Measurements from ENCODE around the gene BMP2K. TPM values are rescaled to one million over a fixed set of nuclear protein-coding genes. Genes with fewer than 3 reads are reported as not detected.

The BMP2K gene
- total RNA-seq, 1 experiment from 2014 or later: 45.6 TPM

GRCh38 chr4:78734441-78735162 lies 41.5 kb upstream of the BMP2K start:
- Histone ChIP-seq H3K4me3 (ENCODE audit: low read depth, low read length) (no peak overlapping the region), H3K27me3 (replicated peaks; ENCODE audit: control insufficient read depth, insufficient read depth, low read length) (no peaks in the 10 kb centered on the region), H3K36me3 (ENCODE audit: control insufficient read depth, insufficient read depth, low read length) (no peaks in the 10 kb centered on the region), H3K4me1 (peaks cover 5% of the 10 kb centered on the region; the same call in 1 of the 2 replicates), H3K9me3 (no peaks in the 10 kb centered on the region)
- no peak for DNase-seq
- no peak overlapping the region for H3K4me3 Mint-ChIP-seq (ENCODE audit: unreplicated experiment)
- TF ChIP-seq CTCF (IDR thresholded peaks at IDR 0.05; ENCODE audit: insufficient read depth in 1 of 2, low read depth in 1 of 2, low read length in 1 of 2, severe bottlenecking in 1 of 2, unreplicated experiment in 1 of 2): no peak
- BruUV-seq (replicated peaks): no TSS peak
- H3K36me3 Mint-ChIP-seq (ENCODE audit: insufficient read depth, unreplicated experiment): no peaks in the 10 kb centered on the region
- POLR2A ChIA-PET: no interaction called here
- no peaks in the 10 kb centered on the region for H3K4me1 Mint-ChIP-seq (ENCODE audit: low read depth, unreplicated experiment)
- no peaks in the 10 kb centered on the region for H3K9me3 Mint-ChIP-seq (ENCODE audit: unreplicated experiment)
- CTCF ChIA-PET: no interaction called here
- no peak overlapping the region for H3K27ac Mint-ChIP-seq (ENCODE audit: unreplicated experiment)
- no peaks in the 10 kb centered on the region for H3K27me3 Mint-ChIP-seq (ENCODE audit: insufficient read depth, unreplicated experiment)
- intact Hi-C loops (cut with micrococcal nuclease; ENCODE audit: unreplicated experiment): no loop called here

- Mint-ChIP-seq H3K27me3 (ENCODE audit: insufficient read depth, unreplicated experiment) (no peaks in the 10 kb centered on the region), H3K4me3 (ENCODE audit: unreplicated experiment) (no peak overlapping the region), H3K4me1 (ENCODE audit: low read depth, unreplicated experiment) (no peaks in the 10 kb centered on the region), H3K36me3 (ENCODE audit: insufficient read depth, unreplicated experiment) (no peaks in the 10 kb centered on the region), H3K9me3 (ENCODE audit: unreplicated experiment) (no peaks in the 10 kb centered on the region), H3K27ac (ENCODE audit: unreplicated experiment) (no peak overlapping the region)
- intact Hi-C loops (cut with micrococcal nuclease; ENCODE audit: unreplicated experiment): no loop called here
- ChIA-PET CTCF (no interaction called here), POLR2A (no interaction called here)
- H3K27me3 ChIP-seq (replicated peaks; ENCODE audit: control insufficient read depth, insufficient read depth, low read length): no peaks in the 10 kb centered on the region
- H3K9me3 ChIP-seq: no peaks in the 10 kb centered on the region
- no peaks in the 10 kb centered on the region for H3K36me3 ChIP-seq (ENCODE audit: control insufficient read depth, insufficient read depth, low read length)
- H3K4me1 ChIP-seq: peaks cover 5% of the 10 kb centered on the region; the same call in 1 of the 2 replicates
- TF ChIP-seq CTCF (IDR thresholded peaks at IDR 0.05; ENCODE audit: insufficient read depth in 1 of 2, low read depth in 1 of 2, low read length in 1 of 2, severe bottlenecking in 1 of 2, unreplicated experiment in 1 of 2): no peak
- no TSS peak for BruUV-seq (replicated peaks)
- no peak for DNase-seq
- no peak overlapping the region for H3K4me3 ChIP-seq (ENCODE audit: low read depth, low read length)
These were observed 40.5 kb upstream of the BMP2K start for GRCh38 chr4:78735697-78736096.

- Mint-ChIP-seq H3K9me3 (ENCODE audit: unreplicated experiment) (no peaks in the 10 kb centered on the region), H3K4me1 (ENCODE audit: low read depth, unreplicated experiment) (no peaks in the 10 kb centered on the region), H3K36me3 (ENCODE audit: insufficient read depth, unreplicated experiment) (no peaks in the 10 kb centered on the region), H3K4me3 (ENCODE audit: unreplicated experiment) (no peak overlapping the region), H3K27ac (ENCODE audit: unreplicated experiment) (no peak overlapping the region), H3K27me3 (ENCODE audit: insufficient read depth, unreplicated experiment) (no peaks in the 10 kb centered on the region)
- POLR2A ChIA-PET: no interaction called here
- no peak for DNase-seq
- Histone ChIP-seq H3K9me3 (no peaks in the 10 kb centered on the region), H3K4me3 (ENCODE audit: low read depth, low read length) (no peak overlapping the region), H3K36me3 (ENCODE audit: control insufficient read depth, insufficient read depth, low read length) (no peaks in the 10 kb centered on the region), H3K4me1 (peaks cover 5% of the 10 kb centered on the region; the same call in 1 of the 2 replicates), H3K27me3 (replicated peaks; ENCODE audit: control insufficient read depth, insufficient read depth, low read length) (no peaks in the 10 kb centered on the region)
- intact Hi-C loops (cut with micrococcal nuclease; ENCODE audit: unreplicated experiment): no loop called here
- no peak for TF ChIP-seq CTCF (IDR thresholded peaks at IDR 0.05; ENCODE audit: insufficient read depth in 1 of 2, low read depth in 1 of 2, low read length in 1 of 2, severe bottlenecking in 1 of 2, unreplicated experiment in 1 of 2)
- BruUV-seq (replicated peaks): no TSS peak
- CTCF ChIA-PET: no interaction called here
These were observed 39.1 kb upstream of the BMP2K start for GRCh38 chr4:78737035-78737434.
